SK-N-SH (cell line): ENCODE measurements around the gene CHST11. TPM values are rescaled to one million over a fixed set of nuclear protein-coding genes. Genes with fewer than 3 reads are reported as not detected.

Experiments
- CHD2 ChIP-seq: fragments of 150-350 bp; IDR thresholded peaks from 2 replicates; pipeline ENCODE4 v1.6.1; 2018; ENCODE audit warnings: low read length; ENCODE audit not compliant: partially characterized antibody
- EP300 ChIP-seq, 2 experiments: IDR thresholded peaks; 2 replicates each; pipeline versions ENCODE4 v1.4.0 to v1.6.1; 2012; ENCODE audit warnings: borderline replicate concordance in 1 of 2, low read depth in 1 of 2, low read length in 1 of 2
- FOSL2 ChIP-seq: IDR thresholded peaks from 2 replicates; pipeline ENCODE4 v1.4.0; 2012; ENCODE audit warnings: low read depth, mild to moderate bottlenecking, moderate library complexity, borderline replicate concordance
- FOXJ3 ChIP-seq: sonication (generic); formaldehyde crosslinking; IDR thresholded peaks from 2 replicates; pipeline ENCODE4 v1.5.1; 2020; ENCODE audit warnings: mild to moderate bottlenecking, missing genetic modification reagents
- FOXM1 ChIP-seq: IDR thresholded peaks from 2 replicates; pipeline ENCODE4 v1.4.0; 2012; ENCODE audit warnings: low read depth, mild to moderate bottlenecking
- GATA2 ChIP-seq: sonication (generic); formaldehyde crosslinking; IDR thresholded peaks from 2 replicates; pipeline ENCODE4 v1.5.0; 2020; ENCODE audit warnings: mild to moderate bottlenecking, missing genetic modification reagents
- MAX ChIP-seq: IDR thresholded peaks from 2 replicates; pipeline ENCODE4 v1.4.0; 2012; ENCODE audit warnings: low read depth
- MXI1 ChIP-seq: IDR thresholded peaks from 2 replicates; pipeline ENCODE4 v1.6.1; 2012; ENCODE audit warnings: mild to moderate bottlenecking, low read depth, low read length, improper control_type of control experiment
- NRF1 ChIP-seq: IDR thresholded peaks from 2 replicates; pipeline ENCODE4 v1.6.1; 2012; ENCODE audit warnings: low read depth, mild to moderate bottlenecking, low read length
- PBX3 ChIP-seq: IDR thresholded peaks from 2 replicates; pipeline ENCODE4; 2012
- RAD21 ChIP-seq: IDR thresholded peaks from 2 replicates; pipeline ENCODE4 v1.6.1; 2012; ENCODE audit warnings: mild to moderate bottlenecking, low read length
- RFX5 ChIP-seq: IDR thresholded peaks from 2 replicates; pipeline ENCODE4 v1.6.1; 2012; ENCODE audit warnings: mild to moderate bottlenecking, improper control_type of control experiment, low read length
- RXRA ChIP-seq: IDR thresholded peaks from 2 replicates; pipeline ENCODE4 v1.4.0; 2012; ENCODE audit warnings: low read depth, mild to moderate bottlenecking, borderline replicate concordance
- SMC3 ChIP-seq: IDR thresholded peaks from 2 replicates; pipeline ENCODE4 v1.6.1; 2012; ENCODE audit warnings: low read depth, low read length, improper control_type of control experiment
- TAF1 ChIP-seq: IDR thresholded peaks from 2 replicates; pipeline ENCODE4 v1.6.1; 2012; ENCODE audit warnings: low read depth, mild to moderate bottlenecking, low read length, moderate library complexity, borderline replicate concordance
- USF1 ChIP-seq: IDR thresholded peaks from 2 replicates; pipeline ENCODE4 v1.4.0; 2012; ENCODE audit warnings: low read depth, borderline replicate concordance
- USF2 ChIP-seq: fragments of 150-350 bp; IDR thresholded peaks from 2 replicates; pipeline ENCODE4 v1.6.1; 2017; ENCODE audit warnings: antibody characterized with exemption, low read length, low read depth, borderline replicate concordance
- YY1 ChIP-seq: IDR thresholded peaks from 2 replicates; pipeline ENCODE4 v1.4.0; 2012; ENCODE audit warnings: low read depth, mild to moderate bottlenecking
- polyA plus RNA-seq, 3 experiments: library from polyadenylated mRNA; depleted of rRNA; stranded (reverse); fragments of >200 nt; gene quantifications; 2 replicates each; pipeline ENCODE4 v1.2.3, GENCODE V29; 2012
- TF ChIP-seq, protein P1 (sequence below): fragments of 200-600 bp; sonication (generic); IDR thresholded peaks from 2 replicates; pipeline ENCODE4 v1.6.1; 2017; ENCODE audit warnings: antibody characterized with exemption, mild to moderate bottlenecking, moderate library complexity
- TF ChIP-seq, protein P2 (sequence below): IDR thresholded peaks from 2 replicates; pipeline ENCODE4 v1.6.1; 2012; ENCODE audit warnings: mild to moderate bottlenecking, low read depth, low read length, moderate library complexity

CHST11 gene
- polyA plus RNA-seq, 1 of the 3 experiments (the other 2 are of a cell fraction): 18.6 TPM

- TF ChIP-seq TAF1 (peak; percentile 17), FOXJ3 (no peak), RAD21 (peak; percentile 61), NRF1 (no peak), GATA2 (CRISPR knock-in tag) (no peak; the same call in 1 of the 2 replicates), EP300 (IDR thresholded peaks at IDR 0.05; ENCODE audit: borderline replicate concordance in 1 of 2, low read depth in 1 of 2, low read length in 1 of 2) (no peak; a peak in 1 of 4 replicates), FOXM1 (no peak), YY1 (no peak), CHD2 (peak; percentile 4), MXI1 (peak; percentile 37), MAX (no peak), RXRA (no peak), SMC3 (peak; percentile 37), USF2 (no peak), RFX5 (0 out of 2 replicates have a peak, but pooled peaks have one; percentile 2), PBX3 (no peak), FOSL2 (no peak), USF1 (no peak)
- TF ChIP-seq, protein P1, sequence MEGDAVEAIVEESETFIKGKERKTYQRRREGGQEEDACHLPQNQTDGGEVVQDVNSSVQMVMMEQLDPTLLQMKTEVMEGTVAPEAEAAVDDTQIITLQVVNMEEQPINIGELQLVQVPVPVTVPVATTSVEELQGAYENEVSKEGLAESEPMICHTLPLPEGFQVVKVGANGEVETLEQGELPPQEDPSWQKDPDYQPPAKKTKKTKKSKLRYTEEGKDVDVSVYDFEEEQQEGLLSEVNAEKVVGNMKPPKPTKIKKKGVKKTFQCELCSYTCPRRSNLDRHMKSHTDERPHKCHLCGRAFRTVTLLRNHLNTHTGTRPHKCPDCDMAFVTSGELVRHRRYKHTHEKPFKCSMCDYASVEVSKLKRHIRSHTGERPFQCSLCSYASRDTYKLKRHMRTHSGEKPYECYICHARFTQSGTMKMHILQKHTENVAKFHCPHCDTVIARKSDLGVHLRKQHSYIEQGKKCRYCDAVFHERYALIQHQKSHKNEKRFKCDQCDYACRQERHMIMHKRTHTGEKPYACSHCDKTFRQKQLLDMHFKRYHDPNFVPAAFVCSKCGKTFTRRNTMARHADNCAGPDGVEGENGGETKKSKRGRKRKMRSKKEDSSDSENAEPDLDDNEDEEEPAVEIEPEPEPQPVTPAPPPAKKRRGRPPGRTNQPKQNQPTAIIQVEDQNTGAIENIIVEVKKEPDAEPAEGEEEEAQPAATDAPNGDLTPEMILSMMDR: peak; percentile 62
- TF ChIP-seq, protein P2, sequence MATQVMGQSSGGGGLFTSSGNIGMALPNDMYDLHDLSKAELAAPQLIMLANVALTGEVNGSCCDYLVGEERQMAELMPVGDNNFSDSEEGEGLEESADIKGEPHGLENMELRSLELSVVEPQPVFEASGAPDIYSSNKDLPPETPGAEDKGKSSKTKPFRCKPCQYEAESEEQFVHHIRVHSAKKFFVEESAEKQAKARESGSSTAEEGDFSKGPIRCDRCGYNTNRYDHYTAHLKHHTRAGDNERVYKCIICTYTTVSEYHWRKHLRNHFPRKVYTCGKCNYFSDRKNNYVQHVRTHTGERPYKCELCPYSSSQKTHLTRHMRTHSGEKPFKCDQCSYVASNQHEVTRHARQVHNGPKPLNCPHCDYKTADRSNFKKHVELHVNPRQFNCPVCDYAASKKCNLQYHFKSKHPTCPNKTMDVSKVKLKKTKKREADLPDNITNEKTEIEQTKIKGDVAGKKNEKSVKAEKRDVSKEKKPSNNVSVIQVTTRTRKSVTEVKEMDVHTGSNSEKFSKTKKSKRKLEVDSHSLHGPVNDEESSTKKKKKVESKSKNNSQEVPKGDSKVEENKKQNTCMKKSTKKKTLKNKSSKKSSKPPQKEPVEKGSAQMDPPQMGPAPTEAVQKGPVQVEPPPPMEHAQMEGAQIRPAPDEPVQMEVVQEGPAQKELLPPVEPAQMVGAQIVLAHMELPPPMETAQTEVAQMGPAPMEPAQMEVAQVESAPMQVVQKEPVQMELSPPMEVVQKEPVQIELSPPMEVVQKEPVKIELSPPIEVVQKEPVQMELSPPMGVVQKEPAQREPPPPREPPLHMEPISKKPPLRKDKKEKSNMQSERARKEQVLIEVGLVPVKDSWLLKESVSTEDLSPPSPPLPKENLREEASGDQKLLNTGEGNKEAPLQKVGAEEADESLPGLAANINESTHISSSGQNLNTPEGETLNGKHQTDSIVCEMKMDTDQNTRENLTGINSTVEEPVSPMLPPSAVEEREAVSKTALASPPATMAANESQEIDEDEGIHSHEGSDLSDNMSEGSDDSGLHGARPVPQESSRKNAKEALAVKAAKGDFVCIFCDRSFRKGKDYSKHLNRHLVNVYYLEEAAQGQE: no peak
Measured at GRCh38 chr12:104456950-104457745, 400 bp downstream of the CHST11 start (continued).
